Measurements from ENCODE around the gene HK1. TPM values are rescaled to one million over a fixed set of nuclear protein-coding genes. Genes with fewer than 3 reads are reported as not detected.

HK1 gene
- total RNA-seq, 1 experiment from 2014 or later = 98.8 TPM

GRCh38 chr10:69336952-69337295 lies 58.6 kb downstream of the HK1 start:
- H3K9me3 ChIP-seq (ENCODE audit: control insufficient read depth, low read depth, low read length) = no peaks in the 10 kb centered on the region
- no peak overlapping the region for H2BK20ac ChIP-seq (ENCODE audit: low read depth, low read length, poor library complexity, severe bottlenecking)
- no peak overlapping the region for H2BK12ac ChIP-seq (ENCODE audit: insufficient read length, low read depth, low read length)
- Mint-ChIP-seq H3K27me3 (ENCODE audit: low read depth) (no peaks in the 10 kb centered on the region; the same call in 1 of the 2 replicates), H3K36me3 (ENCODE audit: insufficient read depth in 1 of 3, low read depth in 3 of 3) (peaks cover 5 to 7% (median 5%) of the 10 kb centered on the region in 3 experiments; a peak in 5 of 7 replicates), H3K9me3 (no peaks in the 10 kb centered on the region), H3K4me3 (no peak overlapping the region; a peak in 1 of 5 replicates), H3K4me1 (peaks cover 63 to 69% of the 10 kb centered on the region in 2 experiments), H3K27ac (peak overlapping the region; percentile 95 to 98 (median 96))
- H3K27ac ChIP-seq (ENCODE audit: insufficient read length, low read depth, low read length) = peak overlapping the region; percentile 62
- no peaks in the 10 kb centered on the region for H3K23me2 ChIP-seq (ENCODE audit: insufficient read length, low read depth, low read length, poor library complexity, severe bottlenecking)
- H2BK15ac ChIP-seq (ENCODE audit: low read depth, low read length) = no peak overlapping the region
- DNase-seq = no peak
- no peak overlapping the region for H3T11ph ChIP-seq (ENCODE audit: low read length)
- no peak overlapping the region for H3K56ac ChIP-seq (ENCODE audit: insufficient read length, low read depth, low read length)
- no peak overlapping the region for H4K5ac ChIP-seq (ENCODE audit: insufficient read length, low read depth, low read length)
- peaks cover 7% of the 10 kb centered on the region for H3K79me1 ChIP-seq (ENCODE audit: insufficient read depth, low read depth, low read length, poor library complexity, severe bottlenecking)
- H3K79me2 ChIP-seq (ENCODE audit: insufficient read depth, low read length) = peaks cover 64% of the 10 kb centered on the region; the same call in 1 of the 2 replicates
- H2BK5ac ChIP-seq (ENCODE audit: insufficient read length, low read length) = no peak overlapping the region
- H3K4me2 ChIP-seq (ENCODE audit: insufficient read depth, insufficient read length, low read length) = peak overlapping the region; percentile 13
- no peak overlapping the region for H2BK120ac ChIP-seq (ENCODE audit: low read depth, low read length, poor library complexity, severe bottlenecking)
- H3K23ac ChIP-seq (ENCODE audit: insufficient read length, low read depth, low read length) = no peak overlapping the region
- no peak overlapping the region for H2AK5ac ChIP-seq (ENCODE audit: insufficient read length, low read length)
- H3K9ac ChIP-seq (ENCODE audit: extremely low read depth, insufficient read length, low read length) = no peak overlapping the region
- H3K27me3 ChIP-seq (ENCODE audit: insufficient read depth, low read length) = no peaks in the 10 kb centered on the region
- TF ChIP-seq CTCF (conservative IDR thresholded peaks at IDR 0.05) = no peak
- WGBS (ENCODE audit: extremely low coverage, insufficient read length, low lambda C conversion rate) = no CpG with 5 or more reads among the region's 2 CpGs
- no peak overlapping the region for H2AFZ ChIP-seq (ENCODE audit: low read length)
- no peak overlapping the region for H3K4ac ChIP-seq (ENCODE audit: low read depth, low read length)
- no peaks in the 10 kb centered on the region for H4K20me1 ChIP-seq (ENCODE audit: control insufficient read depth, insufficient read depth, insufficient read length)
- H3K14ac ChIP-seq (ENCODE audit: insufficient read depth, low read length) = no peak overlapping the region
- H4K91ac ChIP-seq (ENCODE audit: insufficient read length, low read depth, low read length) = no peak overlapping the region
- no peak overlapping the region for H4K8ac ChIP-seq (replicated peaks; ENCODE audit: insufficient read length, low read depth, low read length)
- no peak overlapping the region for H3K18ac ChIP-seq (ENCODE audit: insufficient read length, low read depth, low read length)
- H3K4me1 ChIP-seq (ENCODE audit: insufficient read depth, low read length) = peaks cover 33% of the 10 kb centered on the region; the same call in 1 of the 2 replicates

Measured in H9 (cell line).